Parathyroid adenoma (tissue), 2 donors: Measurements from ENCODE around the gene TRPT1.
A peak's percentile ranks its signal among the peaks of the same experiment; 100 is the strongest.

Experiments
- H2AFZ ChIP-seq: fragments of 300-600 bp; sonication (generic); one replicate; pipeline ENCODE4 v1.7.0; 2017; ENCODE audit warnings: antibody characterized with exemption, mild to moderate bottlenecking
- H3K27ac ChIP-seq: fragments of 300-600 bp; sonication (generic); one replicate; pipeline ENCODE4 v1.7.0; 2017
- H3K27me3 ChIP-seq: fragments of 300-600 bp; sonication (generic); one replicate; pipeline ENCODE4 v1.7.0; 2017; ENCODE audit warnings: low read length; ENCODE audit not compliant: control insufficient read depth, insufficient read depth
- H3K36me3 ChIP-seq: fragments of 300-600 bp; sonication (generic); one replicate; pipeline ENCODE4 v1.7.0; 2017; ENCODE audit warnings: low read length; ENCODE audit not compliant: control insufficient read depth, insufficient read depth
- H3K4me1 ChIP-seq: fragments of 300-600 bp; sonication (generic); one replicate; pipeline ENCODE4 v1.7.0; 2017; ENCODE audit warnings: control low read depth
- H3K4me2 ChIP-seq: fragments of 300-600 bp; sonication (generic); one replicate; pipeline ENCODE4 v1.7.0; 2017; ENCODE audit warnings: low read length
- H3K4me3 ChIP-seq: fragments of 300-600 bp; sonication (generic); one replicate; pipeline ENCODE4 v1.7.0; 2017; ENCODE audit warnings: low read depth, low read length
- H3K79me2 ChIP-seq: fragments of 300-600 bp; sonication (generic); one replicate; pipeline ENCODE4 v1.7.0; 2017; ENCODE audit warnings: control low read depth
- H3K9ac ChIP-seq: fragments of 300-600 bp; sonication (generic); one replicate; pipeline ENCODE4 v1.7.0; 2017; ENCODE audit warnings: mild to moderate bottlenecking
- H3K9me3 ChIP-seq: fragments of 300-600 bp; sonication (generic); one replicate; pipeline ENCODE4 v1.7.0; 2017; ENCODE audit warnings: low read length; ENCODE audit not compliant: control insufficient read depth
- CTCF ChIP-seq: fragments of 300-600 bp; sonication (generic); IDR thresholded peaks from one replicate; pipeline ENCODE4 v1.7.0; 2017; ENCODE audit warnings: antibody characterized with exemption, mild to moderate bottlenecking
- donor health status: primary hyperparathyroidism.

TRPT1 gene

GRCh38 chr11:64268025-64268892 lies 42.3 kb upstream of the TRPT1 start:
- no peak for TF ChIP-seq CTCF
- Histone ChIP-seq H2AFZ (peak overlapping the region; percentile 5), H3K4me2 (peak overlapping the region; percentile 91), H3K9ac (no peak overlapping the region), H3K27me3 (no peaks in the 10 kb centered on the region), H3K36me3 (no peaks in the 10 kb centered on the region), H3K4me1 (peaks cover 10% of the 10 kb centered on the region), H3K9me3 (no peaks in the 10 kb centered on the region), H3K27ac (peak overlapping the region; percentile 97), H3K4me3 (peak overlapping the region; percentile 83), H3K79me2 (no peaks in the 10 kb centered on the region)

DNA sequence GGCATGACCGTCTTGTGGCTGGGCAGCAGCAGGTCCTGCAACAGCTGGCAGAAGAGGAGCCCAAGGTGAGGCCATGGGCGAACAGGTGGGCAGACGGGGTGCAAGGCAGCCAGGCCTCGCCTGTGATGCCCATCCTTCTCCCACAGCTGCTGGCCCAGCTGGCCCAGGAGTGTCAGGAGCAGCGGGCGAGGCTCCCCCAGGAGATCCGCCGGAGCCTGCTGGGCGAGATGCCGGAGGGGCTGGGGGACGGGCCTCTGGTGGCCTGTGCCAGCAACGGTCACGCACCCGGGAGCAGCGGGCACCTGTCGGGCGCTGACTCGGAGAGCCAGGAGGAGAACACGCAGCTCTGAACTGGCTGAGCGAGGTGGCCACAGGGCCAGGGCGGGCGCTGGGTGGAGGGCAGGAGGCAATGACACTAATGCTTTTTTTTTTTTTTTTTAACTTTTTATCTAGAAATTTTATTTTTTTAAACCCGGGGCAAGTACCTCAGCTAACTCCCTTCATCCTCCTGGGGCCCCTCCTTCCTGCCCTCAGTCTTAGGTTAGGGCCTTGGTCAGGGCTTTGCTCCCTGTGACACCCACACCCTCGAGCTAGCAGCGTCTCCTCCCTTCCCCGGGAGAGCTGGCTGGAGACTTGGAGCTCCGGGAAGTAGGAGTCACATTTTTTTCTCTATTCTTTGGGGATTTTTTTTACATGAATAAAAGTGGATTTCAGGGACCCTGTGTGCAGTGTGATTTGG lies 41.4 kb upstream of the TRPT1 start:
- H3K4me1 ChIP-seq, result peaks cover 10% of the 10 kb centered on the region
- H3K4me3 ChIP-seq, result peak overlapping the region; percentile 83
- H3K79me2 ChIP-seq, result no peaks in the 10 kb centered on the region
- H2AFZ ChIP-seq, result peak overlapping the region; percentile 5
- H3K9me3 ChIP-seq, result no peaks in the 10 kb centered on the region
- no peak for TF ChIP-seq CTCF
- H3K4me2 ChIP-seq, result peak overlapping the region; percentile 91
- H3K9ac ChIP-seq, result no peak overlapping the region
- no peaks in the 10 kb centered on the region for H3K27me3 ChIP-seq
- H3K27ac ChIP-seq, result peak overlapping the region; percentile 97
- no peaks in the 10 kb centered on the region for H3K36me3 ChIP-seq

DNA sequence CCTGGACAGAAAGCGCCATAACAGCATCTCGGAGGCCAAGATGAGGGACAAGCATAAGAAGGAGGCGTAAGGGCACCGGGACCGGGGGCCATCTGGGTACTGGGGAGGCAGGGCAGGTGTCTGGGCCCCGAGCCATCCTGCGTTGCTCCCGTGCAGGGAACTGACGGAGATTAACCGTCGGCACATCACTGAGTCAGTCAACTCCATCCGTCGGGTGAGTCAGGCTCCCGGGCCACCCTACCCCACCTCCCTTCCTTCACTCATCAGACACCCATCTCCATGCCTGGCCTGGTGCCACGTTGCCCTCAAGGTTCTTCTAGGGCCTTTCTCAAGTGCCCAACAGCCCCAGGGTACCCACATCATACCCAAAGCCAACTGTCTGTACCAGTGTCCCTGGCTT lies 40.4 kb upstream of the TRPT1 start:
- no peaks in the 10 kb centered on the region for H3K79me2 ChIP-seq
- no peaks in the 10 kb centered on the region for H3K9me3 ChIP-seq
- H3K4me1 ChIP-seq, result peaks cover 10% of the 10 kb centered on the region
- no peak overlapping the region for H3K9ac ChIP-seq
- H3K27ac ChIP-seq, result no peak overlapping the region
- no peak overlapping the region for H2AFZ ChIP-seq
- H3K36me3 ChIP-seq, result no peaks in the 10 kb centered on the region
- H3K27me3 ChIP-seq, result no peaks in the 10 kb centered on the region
- H3K4me2 ChIP-seq, result no peak overlapping the region
- H3K4me3 ChIP-seq, result no peak overlapping the region
- TF ChIP-seq CTCF, result no peak

DNA sequence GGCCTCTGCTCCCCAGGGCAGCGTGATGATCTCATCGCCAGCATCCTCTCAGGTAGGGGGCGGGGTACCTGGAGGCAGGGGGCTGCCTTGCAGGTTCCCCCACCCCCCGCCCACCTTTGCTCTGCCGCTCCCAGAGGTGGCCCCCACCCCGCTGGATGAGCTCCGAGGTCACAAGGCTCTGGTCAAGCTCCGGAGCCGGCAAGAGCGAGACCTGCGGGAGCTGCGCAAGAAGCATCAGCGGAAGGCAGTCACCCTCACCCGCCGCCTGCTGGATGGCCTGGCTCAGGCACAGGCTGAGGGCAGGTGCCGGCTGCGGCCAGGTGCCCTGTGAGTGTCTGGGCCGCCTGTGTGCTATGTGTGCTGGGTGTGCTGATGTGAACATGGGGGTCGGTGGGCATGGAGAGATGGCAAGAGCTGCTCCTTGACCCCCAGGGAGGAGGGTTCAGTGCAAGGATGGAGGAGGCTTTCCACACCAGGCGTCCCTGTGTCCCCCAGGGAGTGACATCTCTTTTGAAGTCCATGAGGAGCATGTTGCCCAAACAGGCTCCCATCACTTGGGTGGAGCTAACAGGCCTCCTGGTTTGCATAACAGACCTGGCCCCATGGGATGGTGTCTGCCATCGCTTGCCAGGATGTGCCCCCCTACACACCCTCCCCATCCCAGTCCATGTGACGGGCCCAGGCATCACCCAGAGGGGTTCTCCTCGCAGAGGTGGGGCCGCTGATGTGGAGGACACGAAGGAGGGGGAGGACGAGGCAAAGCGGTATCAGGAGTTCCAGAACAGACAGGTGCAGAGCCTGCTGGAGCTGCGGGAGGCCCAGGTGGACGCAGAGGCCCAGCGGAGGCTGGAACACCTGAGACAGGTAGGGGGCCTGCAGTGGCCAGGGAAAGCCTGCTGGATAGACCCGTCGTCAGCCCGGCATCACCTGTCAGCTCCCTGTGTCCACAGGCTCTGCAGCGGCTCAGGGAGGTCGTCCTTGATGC lies 39.5 kb upstream of the TRPT1 start:
- no peaks in the 10 kb centered on the region for H3K27me3 ChIP-seq
- H2AFZ ChIP-seq, result no peak overlapping the region
- H3K4me2 ChIP-seq, result no peak overlapping the region
- H3K4me1 ChIP-seq, result peaks cover 10% of the 10 kb centered on the region
- H3K36me3 ChIP-seq, result no peaks in the 10 kb centered on the region
- H3K27ac ChIP-seq, result no peak overlapping the region
- no peaks in the 10 kb centered on the region for H3K9me3 ChIP-seq
- H3K79me2 ChIP-seq, result no peaks in the 10 kb centered on the region
- H3K4me3 ChIP-seq, result no peak overlapping the region
- no peak for TF ChIP-seq CTCF
- H3K9ac ChIP-seq, result no peak overlapping the region
